SK-N-MC (cell line): ENCODE measurements around the gene SH2D4B.

Experiments
- EZH2 ChIP-seq: fragments of 200-600 bp; sonication (generic); IDR thresholded peaks from one replicate; pipeline ENCODE4 v1.6.1; 2017; ENCODE audit warnings: antibody characterized with exemption
- FOXP2 ChIP-seq: optimal IDR thresholded peaks from 2 replicates; pipeline ENCODE3; 2011; ENCODE audit warnings: mild to moderate bottlenecking, moderate library complexity; ENCODE audit not compliant: insufficient read depth; ENCODE audit errors: extremely low read length, control extremely low read depth
- POLR2AphosphoS5 ChIP-seq: IDR thresholded peaks from 2 replicates; pipeline ENCODE4 v1.6.1; 2012; ENCODE audit warnings: mild to moderate bottlenecking, low read depth, low read length, borderline replicate concordance

- TF ChIP-seq EZH2 (no peak), POLR2AphosphoS5 (no peak), FOXP2 (no peak)
These were observed 42.3 kb downstream of the SH2D4B start for GRCh38 chr10:80579849-80580637.
